Measurements from ENCODE around the gene MTMR12.

MTMR12 gene

GRCh38 chr5:32311404-32312196, 1.1 kb downstream of the MTMR12 start:
- Histone ChIP-seq H3K4me3 (peak overlapping the region; percentile 88), H3K27ac (peak overlapping the region; percentile 26), H3K9me3 (ENCODE audit: low read depth, low read length) (no peaks in the 10 kb centered on the region), H3K36me3 (ENCODE audit: insufficient read depth, low read length) (0 out of 2 replicates have a peak, but pooled peaks cover 3% of the 10 kb centered on the region), H3K9ac (ENCODE audit: insufficient read length) (peak overlapping the region; percentile 86)
- TF ChIP-seq POLR2AphosphoS5 (IDR thresholded peaks at IDR 0.05; ENCODE audit: borderline replicate concordance, low read depth, low read length) = no peak
- no peak for TF ChIP-seq FOXP2 (optimal IDR thresholded peaks at IDR 0.05; ENCODE audit: control extremely low read depth, extremely low read length, insufficient read depth)
- no peak for TF ChIP-seq EZH2 (IDR thresholded peaks at IDR 0.05)
- DNase-seq (ENCODE audit: low read depth, low spot score) = peak; percentile 35

- Histone ChIP-seq H3K27ac (no peak overlapping the region), H3K9me3 (ENCODE audit: low read depth, low read length) (no peaks in the 10 kb centered on the region), H3K9ac (ENCODE audit: insufficient read length) (no peak overlapping the region), H3K4me3 (no peak overlapping the region), H3K36me3 (ENCODE audit: insufficient read depth, low read length) (0 out of 2 replicates have a peak, but pooled peaks cover 3% of the 10 kb centered on the region)
- TF ChIP-seq POLR2AphosphoS5 (IDR thresholded peaks at IDR 0.05; ENCODE audit: borderline replicate concordance, low read depth, low read length) (no peak), EZH2 (IDR thresholded peaks at IDR 0.05) (no peak), FOXP2 (optimal IDR thresholded peaks at IDR 0.05; ENCODE audit: control extremely low read depth, extremely low read length, insufficient read depth) (no peak)
- no peak for DNase-seq (ENCODE audit: low read depth, low spot score)
Observed at GRCh38 chr5:32309761-32310160, 3.0 kb downstream of the MTMR12 start.

- TF ChIP-seq FOXP2 (optimal IDR thresholded peaks at IDR 0.05; ENCODE audit: control extremely low read depth, extremely low read length, insufficient read depth) (no peak), EZH2 (IDR thresholded peaks at IDR 0.05) (no peak), POLR2AphosphoS5 (IDR thresholded peaks at IDR 0.05; ENCODE audit: borderline replicate concordance, low read depth, low read length) (no peak)
- no peaks in the 10 kb centered on the region for H3K9me3 ChIP-seq (ENCODE audit: low read depth, low read length)
- 0 out of 2 replicates have a peak, but pooled peaks cover 3% of the 10 kb centered on the region for H3K36me3 ChIP-seq (ENCODE audit: insufficient read depth, low read length)
- no peak for DNase-seq (ENCODE audit: low read depth, low spot score)
- H3K27ac ChIP-seq = no peak overlapping the region
- H3K4me3 ChIP-seq = no peak overlapping the region
- H3K9ac ChIP-seq (ENCODE audit: insufficient read length) = no peak overlapping the region
Observed at GRCh38 chr5:32308946-32309345, 3.8 kb downstream of the MTMR12 start.

- H3K9ac ChIP-seq (ENCODE audit: insufficient read length) = no peak overlapping the region
- H3K4me3 ChIP-seq = no peak overlapping the region
- TF ChIP-seq POLR2AphosphoS5 (IDR thresholded peaks at IDR 0.05; ENCODE audit: borderline replicate concordance, low read depth, low read length) (no peak), EZH2 (IDR thresholded peaks at IDR 0.05) (no peak), FOXP2 (optimal IDR thresholded peaks at IDR 0.05; ENCODE audit: control extremely low read depth, extremely low read length, insufficient read depth) (no peak)
- DNase-seq (ENCODE audit: low read depth, low spot score) = no peak
- no peak overlapping the region for H3K27ac ChIP-seq
- H3K36me3 ChIP-seq (ENCODE audit: insufficient read depth, low read length) = 0 out of 2 replicates have a peak, but pooled peaks cover 3% of the 10 kb centered on the region
- no peaks in the 10 kb centered on the region for H3K9me3 ChIP-seq (ENCODE audit: low read depth, low read length)
Observed at GRCh38 chr5:32307769-32308194, 5.0 kb downstream of the MTMR12 start.

GRCh38 chr5:32304622-32305021, 8.1 kb downstream of the MTMR12 start:
- DNase-seq (ENCODE audit: low read depth, low spot score) = no peak
- H3K4me3 ChIP-seq = no peak overlapping the region
- H3K9ac ChIP-seq (ENCODE audit: insufficient read length) = no peak overlapping the region
- no peak overlapping the region for H3K27ac ChIP-seq
- H3K36me3 ChIP-seq (ENCODE audit: insufficient read depth, low read length) = no peaks in the 10 kb centered on the region
- H3K9me3 ChIP-seq (ENCODE audit: low read depth, low read length) = no peaks in the 10 kb centered on the region
- no peak for TF ChIP-seq FOXP2 (optimal IDR thresholded peaks at IDR 0.05; ENCODE audit: control extremely low read depth, extremely low read length, insufficient read depth)
- no peak for TF ChIP-seq EZH2 (IDR thresholded peaks at IDR 0.05)
- TF ChIP-seq POLR2AphosphoS5 (IDR thresholded peaks at IDR 0.05; ENCODE audit: borderline replicate concordance, low read depth, low read length) = no peak

GRCh38 chr5:32303755-32304120, 9.0 kb downstream of the MTMR12 start:
- DNase-seq (ENCODE audit: low read depth, low spot score) = no peak
- Histone ChIP-seq H3K9me3 (ENCODE audit: low read depth, low read length) (no peaks in the 10 kb centered on the region), H3K4me3 (no peak overlapping the region), H3K27ac (no peak overlapping the region), H3K36me3 (ENCODE audit: insufficient read depth, low read length) (no peaks in the 10 kb centered on the region), H3K9ac (ENCODE audit: insufficient read length) (no peak overlapping the region)
- TF ChIP-seq EZH2 (IDR thresholded peaks at IDR 0.05) (no peak), POLR2AphosphoS5 (IDR thresholded peaks at IDR 0.05; ENCODE audit: borderline replicate concordance, low read depth, low read length) (no peak), FOXP2 (optimal IDR thresholded peaks at IDR 0.05; ENCODE audit: control extremely low read depth, extremely low read length, insufficient read depth) (no peak)

- Histone ChIP-seq H3K36me3 (ENCODE audit: insufficient read depth, low read length) (no peaks in the 10 kb centered on the region), H3K9me3 (ENCODE audit: low read depth, low read length) (no peaks in the 10 kb centered on the region), H3K4me3 (no peak overlapping the region), H3K27ac (no peak overlapping the region), H3K9ac (ENCODE audit: insufficient read length) (no peak overlapping the region)
- no peak for DNase-seq (ENCODE audit: low read depth, low spot score)
- TF ChIP-seq FOXP2 (optimal IDR thresholded peaks at IDR 0.05; ENCODE audit: control extremely low read depth, extremely low read length, insufficient read depth) = no peak
- TF ChIP-seq EZH2 (IDR thresholded peaks at IDR 0.05) = no peak
- no peak for TF ChIP-seq POLR2AphosphoS5 (IDR thresholded peaks at IDR 0.05; ENCODE audit: borderline replicate concordance, low read depth, low read length)
Observed at GRCh38 chr5:32302835-32303754, 9.6 kb downstream of the MTMR12 start.

GRCh38 chr5:32301891-32302290, 10.8 kb downstream of the MTMR12 start:
- H3K9ac ChIP-seq (ENCODE audit: insufficient read length) = no peak overlapping the region
- no peak for DNase-seq (ENCODE audit: low read depth, low spot score)
- H3K4me3 ChIP-seq = no peak overlapping the region
- H3K36me3 ChIP-seq (ENCODE audit: insufficient read depth, low read length) = no peaks in the 10 kb centered on the region
- no peak for TF ChIP-seq FOXP2 (optimal IDR thresholded peaks at IDR 0.05; ENCODE audit: control extremely low read depth, extremely low read length, insufficient read depth)
- TF ChIP-seq EZH2 (IDR thresholded peaks at IDR 0.05) = no peak
- H3K27ac ChIP-seq = no peak overlapping the region
- H3K9me3 ChIP-seq (ENCODE audit: low read depth, low read length) = no peaks in the 10 kb centered on the region

Measured in SK-N-MC (cell line).